Measurements from ENCODE around the gene DPP4. TPM values are rescaled to one million over a fixed set of nuclear protein-coding genes. Genes with fewer than 3 reads are reported as not detected.

DPP4 gene
- total and polyA plus RNA-seq, 2 of the 13 experiments (the other 11 are each of a cell fraction or from before 2014, with no cell fraction given): 39.4 to 109 TPM

DNA sequence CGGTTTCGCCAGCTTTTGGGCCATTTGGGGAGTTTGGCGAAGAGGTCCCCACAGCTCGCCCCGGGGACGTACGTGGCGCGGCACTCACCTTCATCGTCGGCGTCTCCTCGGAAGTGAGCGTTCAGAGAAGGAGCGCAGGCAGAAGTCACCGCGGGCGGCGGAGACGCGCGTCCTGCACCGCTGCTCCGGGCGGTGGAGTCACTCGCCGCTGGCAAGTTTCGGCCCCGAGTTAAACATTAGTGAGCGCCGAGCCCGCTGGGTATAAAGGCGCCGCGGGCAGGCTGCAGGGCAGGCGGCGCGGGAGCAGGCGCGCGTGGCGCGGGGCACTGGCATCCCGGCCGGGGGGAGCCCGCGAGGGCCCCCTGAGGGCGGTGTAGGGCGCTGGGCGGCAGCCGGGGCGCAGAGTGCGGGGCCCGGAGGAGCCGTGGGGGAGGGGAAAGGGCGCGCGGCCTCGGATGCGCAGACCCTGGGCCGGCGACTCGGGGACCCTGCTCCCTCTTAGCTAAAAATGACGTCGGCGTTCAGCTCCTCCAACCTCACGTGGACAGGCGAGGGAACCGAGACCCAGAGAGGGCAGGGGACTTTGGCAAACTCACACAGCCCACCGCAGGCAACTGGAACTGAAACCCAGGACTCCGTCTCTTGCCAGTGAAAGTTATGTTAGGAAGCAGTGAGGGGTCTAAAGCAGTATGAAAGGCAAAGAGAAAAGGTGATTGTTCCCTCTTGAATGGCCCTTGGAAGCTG, at the start of gene DPP4 (continued):
- TF ChIP-seq, protein P1, sequence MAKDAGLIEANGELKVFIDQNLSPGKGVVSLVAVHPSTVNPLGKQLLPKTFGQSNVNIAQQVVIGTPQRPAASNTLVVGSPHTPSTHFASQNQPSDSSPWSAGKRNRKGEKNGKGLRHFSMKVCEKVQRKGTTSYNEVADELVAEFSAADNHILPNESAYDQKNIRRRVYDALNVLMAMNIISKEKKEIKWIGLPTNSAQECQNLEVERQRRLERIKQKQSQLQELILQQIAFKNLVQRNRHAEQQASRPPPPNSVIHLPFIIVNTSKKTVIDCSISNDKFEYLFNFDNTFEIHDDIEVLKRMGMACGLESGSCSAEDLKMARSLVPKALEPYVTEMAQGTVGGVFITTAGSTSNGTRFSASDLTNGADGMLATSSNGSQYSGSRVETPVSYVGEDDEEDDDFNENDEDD (CRISPR knock-in tag; IDR thresholded peaks at IDR 0.05; ENCODE audit: borderline replicate concordance): peak; percentile 17; the same call in 1 of the 2 replicates
- TF ChIP-seq, protein P2, sequence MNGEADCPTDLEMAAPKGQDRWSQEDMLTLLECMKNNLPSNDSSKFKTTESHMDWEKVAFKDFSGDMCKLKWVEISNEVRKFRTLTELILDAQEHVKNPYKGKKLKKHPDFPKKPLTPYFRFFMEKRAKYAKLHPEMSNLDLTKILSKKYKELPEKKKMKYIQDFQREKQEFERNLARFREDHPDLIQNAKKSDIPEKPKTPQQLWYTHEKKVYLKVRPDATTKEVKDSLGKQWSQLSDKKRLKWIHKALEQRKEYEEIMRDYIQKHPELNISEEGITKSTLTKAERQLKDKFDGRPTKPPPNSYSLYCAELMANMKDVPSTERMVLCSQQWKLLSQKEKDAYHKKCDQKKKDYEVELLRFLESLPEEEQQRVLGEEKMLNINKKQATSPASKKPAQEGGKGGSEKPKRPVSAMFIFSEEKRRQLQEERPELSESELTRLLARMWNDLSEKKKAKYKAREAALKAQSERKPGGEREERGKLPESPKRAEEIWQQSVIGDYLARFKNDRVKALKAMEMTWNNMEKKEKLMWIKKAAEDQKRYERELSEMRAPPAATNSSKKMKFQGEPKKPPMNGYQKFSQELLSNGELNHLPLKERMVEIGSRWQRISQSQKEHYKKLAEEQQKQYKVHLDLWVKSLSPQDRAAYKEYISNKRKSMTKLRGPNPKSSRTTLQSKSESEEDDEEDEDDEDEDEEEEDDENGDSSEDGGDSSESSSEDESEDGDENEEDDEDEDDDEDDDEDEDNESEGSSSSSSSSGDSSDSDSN (CRISPR knock-in tag; IDR thresholded peaks at IDR 0.05): peak; percentile 93
- TF ChIP-seq, protein P3, sequence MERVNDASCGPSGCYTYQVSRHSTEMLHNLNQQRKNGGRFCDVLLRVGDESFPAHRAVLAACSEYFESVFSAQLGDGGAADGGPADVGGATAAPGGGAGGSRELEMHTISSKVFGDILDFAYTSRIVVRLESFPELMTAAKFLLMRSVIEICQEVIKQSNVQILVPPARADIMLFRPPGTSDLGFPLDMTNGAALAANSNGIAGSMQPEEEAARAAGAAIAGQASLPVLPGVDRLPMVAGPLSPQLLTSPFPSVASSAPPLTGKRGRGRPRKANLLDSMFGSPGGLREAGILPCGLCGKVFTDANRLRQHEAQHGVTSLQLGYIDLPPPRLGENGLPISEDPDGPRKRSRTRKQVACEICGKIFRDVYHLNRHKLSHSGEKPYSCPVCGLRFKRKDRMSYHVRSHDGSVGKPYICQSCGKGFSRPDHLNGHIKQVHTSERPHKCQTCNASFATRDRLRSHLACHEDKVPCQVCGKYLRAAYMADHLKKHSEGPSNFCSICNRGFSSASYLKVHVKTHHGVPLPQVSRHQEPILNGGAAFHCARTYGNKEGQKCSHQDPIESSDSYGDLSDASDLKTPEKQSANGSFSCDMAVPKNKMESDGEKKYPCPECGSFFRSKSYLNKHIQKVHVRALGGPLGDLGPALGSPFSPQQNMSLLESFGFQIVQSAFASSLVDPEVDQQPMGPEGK (CRISPR knock-in tag; IDR thresholded peaks at IDR 0.05): peak; percentile 64
- TF ChIP-seq ZSCAN20 (CRISPR knock-in tag; IDR thresholded peaks at IDR 0.05; ENCODE audit: borderline replicate concordance) (no peak; the same call in 1 of the 2 replicates), ZNF891 (CRISPR knock-in tag; IDR thresholded peaks at IDR 0.05) (peak; percentile 81; the same call in 1 of the 2 replicates), SRSF1 (optimal IDR thresholded peaks at IDR 0.05; ENCODE audit: low read depth, low read length) (peak; percentile 68), NCOA2 (CRISPR knock-in tag; IDR thresholded peaks at IDR 0.05) (0 out of 2 replicates have a peak, but pooled peaks have one; percentile 13), KDM1A (CRISPR knock-in tag; IDR thresholded peaks at IDR 0.05) (peak; percentile 81), ZNF549 (CRISPR knock-in tag; IDR thresholded peaks at IDR 0.05) (no peak), RFXANK (CRISPR knock-in tag; IDR thresholded peaks at IDR 0.05) (no peak), TARDBP (CRISPR knock-in tag; IDR thresholded peaks at IDR 0.05) (0 out of 2 replicates have a peak, but pooled peaks have one; percentile 35), BORCS8-MEF2B (CRISPR knock-in tag; IDR thresholded peaks at IDR 0.05) (0 out of 2 replicates have a peak, but pooled peaks have one; percentile 66), NRL (CRISPR knock-in tag; IDR thresholded peaks at IDR 0.05; ENCODE audit: borderline replicate concordance) (peak; percentile 66), ZNF550 (CRISPR knock-in tag; IDR thresholded peaks at IDR 0.05; ENCODE audit: borderline replicate concordance) (0 out of 2 replicates have a peak, but pooled peaks have one; percentile 26), RARG (CRISPR knock-in tag; IDR thresholded peaks at IDR 0.05; ENCODE audit: low read depth) (0 out of 2 replicates have a peak, but pooled peaks have one; percentile 42), ZBTB8A (CRISPR knock-in tag; IDR thresholded peaks at IDR 0.05; ENCODE audit: borderline replicate concordance, low read depth) (no peak), CREB1 (IDR thresholded peaks at IDR 0.05) (no peak), CREB1 (CRISPR knock-in tag; IDR thresholded peaks at IDR 0.05) (no peak), SKI (IDR thresholded peaks at IDR 0.05; ENCODE audit: partially characterized antibody) (peak; percentile 47)
- TF ChIP-seq, protein P4, sequence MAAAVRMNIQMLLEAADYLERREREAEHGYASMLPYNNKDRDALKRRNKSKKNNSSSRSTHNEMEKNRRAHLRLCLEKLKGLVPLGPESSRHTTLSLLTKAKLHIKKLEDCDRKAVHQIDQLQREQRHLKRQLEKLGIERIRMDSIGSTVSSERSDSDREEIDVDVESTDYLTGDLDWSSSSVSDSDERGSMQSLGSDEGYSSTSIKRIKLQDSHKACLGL (CRISPR knock-in tag; IDR thresholded peaks at IDR 0.05): peak; percentile 55; the same call in 1 of the 2 replicates
- TF ChIP-seq, protein P5, sequence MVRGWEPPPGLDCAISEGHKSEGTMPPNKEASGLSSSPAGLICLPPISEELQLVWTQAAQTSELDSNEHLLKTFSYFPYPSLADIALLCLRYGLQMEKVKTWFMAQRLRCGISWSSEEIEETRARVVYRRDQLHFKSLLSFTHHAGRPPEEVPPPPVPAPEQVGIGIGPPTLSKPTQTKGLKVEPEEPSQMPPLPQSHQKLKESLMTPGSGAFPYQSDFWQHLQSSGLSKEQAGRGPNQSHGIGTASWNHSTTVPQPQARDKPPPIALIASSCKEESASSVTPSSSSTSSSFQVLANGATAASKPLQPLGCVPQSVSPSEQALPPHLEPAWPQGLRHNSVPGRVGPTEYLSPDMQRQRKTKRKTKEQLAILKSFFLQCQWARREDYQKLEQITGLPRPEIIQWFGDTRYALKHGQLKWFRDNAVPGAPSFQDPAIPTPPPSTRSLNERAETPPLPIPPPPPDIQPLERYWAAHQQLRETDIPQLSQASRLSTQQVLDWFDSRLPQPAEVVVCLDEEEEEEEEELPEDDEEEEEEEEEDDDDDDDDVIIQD (CRISPR knock-in tag; IDR thresholded peaks at IDR 0.05; ENCODE audit: low read depth): peak; percentile 31; the same call in 1 of the 2 replicates
